Stimulated activated CD4-positive, alpha-beta T cell treated with anti-CD3 and anti-CD28 coated beads, Interleukin-1b, Interleukin-23, amount 100 ng/mL, for 48 hours (primary cell): ENCODE measurements around the gene CDA.

Experiments used
- DNase-seq: peaks from one replicate; pipeline ENCODE4 v3.0.0-alpha.2; 2020

CDA gene

GRCh38 chr1:20658166-20658915, 69.4 kb downstream of the CDA start:
- DNase-seq: no peak

- no peak for DNase-seq
Measured at GRCh38 chr1:20660363-20660762, 71.5 kb downstream of the CDA start.

- DNase-seq: no peak
Measured at GRCh38 chr1:20660847-20661206, 71.9 kb downstream of the CDA start.

- peak; percentile 97 for DNase-seq
Measured at GRCh38 chr1:20661207-20662109, 72.6 kb downstream of the CDA start, which contains the start of gene DDOST. Gene DDOST (minus strand): TSS chr1:20661369. CDS start chr1:20661350, 19 bp downstream.

- no peak for DNase-seq
Measured at GRCh38 chr1:20662110-20662475, 73.2 kb downstream of the CDA start.

- no peak for DNase-seq
Measured at GRCh38 chr1:20663365-20663764, 74.5 kb downstream of the CDA start.

GRCh38 chr1:20663969-20664715, 75.2 kb downstream of the CDA start:
- no peak for DNase-seq

- DNase-seq: no peak
Measured at GRCh38 chr1:20665726-20666125, 76.8 kb downstream of the CDA start.

- no peak for DNase-seq
Measured at GRCh38 chr1:20666146-20666545, 77.2 kb downstream of the CDA start.

- no peak for DNase-seq
Measured at GRCh38 chr1:20666804-20667203, 77.9 kb downstream of the CDA start.
